ENCODE results near the gene DCLK3.

GRCh38 chr3:36741285-36741684, 23.1 kb downstream of the DCLK3 start:
- no peak for TF ChIP-seq CHD1 (IDR thresholded peaks at IDR 0.05; ENCODE audit: low read depth, low read length)
- no peak for TF ChIP-seq POLR2A (IDR thresholded peaks at IDR 0.05; ENCODE audit: low read depth, low read length)
